ENCODE data around the gene AP3B1. TPM values are rescaled to one million over a fixed set of nuclear protein-coding genes. Genes with fewer than 3 reads are reported as not detected.

Gene AP3B1
- total RNA-seq, 1 experiment from 2014 or later, result 41.8 TPM

- no peaks in the 10 kb centered on the region for H4K20me1 ChIP-seq (ENCODE audit: control insufficient read depth, insufficient read depth, insufficient read length)
- H3K9me3 Mint-ChIP-seq, result no peaks in the 10 kb centered on the region
- H3K9me3 ChIP-seq (ENCODE audit: control insufficient read depth, low read depth, low read length), result no peaks in the 10 kb centered on the region
- no peak overlapping the region for H3K4ac ChIP-seq (ENCODE audit: low read depth, low read length)
- H3K27ac ChIP-seq (ENCODE audit: insufficient read length, low read depth, low read length), result no peak overlapping the region
- H2BK12ac ChIP-seq (ENCODE audit: insufficient read length, low read depth, low read length), result no peak overlapping the region
- H2BK15ac ChIP-seq (ENCODE audit: low read depth, low read length), result no peak overlapping the region
- H2BK5ac ChIP-seq (ENCODE audit: insufficient read length, low read length), result no peak overlapping the region
- H3K27me3 ChIP-seq (ENCODE audit: insufficient read depth, low read length), result no peaks in the 10 kb centered on the region
- H3K14ac ChIP-seq (ENCODE audit: insufficient read depth, low read length), result no peak overlapping the region
- no peak for TF ChIP-seq CTCF (conservative IDR thresholded peaks at IDR 0.05)
- H3K56ac ChIP-seq (ENCODE audit: insufficient read length, low read depth, low read length), result no peak overlapping the region
- H3K4me1 Mint-ChIP-seq, result peaks cover 50 to 51% of the 10 kb centered on the region in 2 experiments
- H3K23ac ChIP-seq (ENCODE audit: insufficient read length, low read depth, low read length), result no peak overlapping the region
- H3T11ph ChIP-seq (ENCODE audit: low read length), result no peak overlapping the region
- H3K36me3 Mint-ChIP-seq (ENCODE audit: insufficient read depth in 1 of 3, low read depth in 3 of 3), result peaks cover 0 to 4% (median 3%) of the 10 kb centered on the region in 3 experiments; a peak in 1 of 7 replicates
- no peak overlapping the region for H4K8ac ChIP-seq (replicated peaks; ENCODE audit: insufficient read length, low read depth, low read length)
- no peak for DNase-seq
- H3K4me3 Mint-ChIP-seq, result no peak overlapping the region
- no peak overlapping the region for H3K4me2 ChIP-seq (ENCODE audit: insufficient read depth, insufficient read length, low read length)
- peaks cover 6% of the 10 kb centered on the region for H3K79me1 ChIP-seq (ENCODE audit: insufficient read depth, low read depth, low read length, poor library complexity, severe bottlenecking)
- H3K27ac Mint-ChIP-seq, result no peak overlapping the region
- H2AK5ac ChIP-seq (ENCODE audit: insufficient read length, low read length), result no peak overlapping the region
- no peak overlapping the region for H4K91ac ChIP-seq (ENCODE audit: insufficient read length, low read depth, low read length)
- no peak overlapping the region for H2BK20ac ChIP-seq (ENCODE audit: low read depth, low read length, poor library complexity, severe bottlenecking)
- H2AFZ ChIP-seq (ENCODE audit: low read length), result no peak overlapping the region
- no peaks in the 10 kb centered on the region for H3K27me3 Mint-ChIP-seq (ENCODE audit: low read depth)
- H3K79me2 ChIP-seq (ENCODE audit: insufficient read depth, low read length), result peaks cover 2% of the 10 kb centered on the region; the same call in 1 of the 2 replicates
- H3K9ac ChIP-seq (ENCODE audit: extremely low read depth, insufficient read length, low read length), result no peak overlapping the region
- peaks cover 3% of the 10 kb centered on the region; the same call in 1 of the 2 replicates for H3K4me1 ChIP-seq (ENCODE audit: insufficient read depth, low read length)
- H3K18ac ChIP-seq (ENCODE audit: insufficient read length, low read depth, low read length), result no peak overlapping the region
- peaks cover 3% of the 10 kb centered on the region for H3K23me2 ChIP-seq (ENCODE audit: insufficient read length, low read depth, low read length, poor library complexity, severe bottlenecking)
- no peak overlapping the region for H2BK120ac ChIP-seq (ENCODE audit: low read depth, low read length, poor library complexity, severe bottlenecking)
- H4K5ac ChIP-seq (ENCODE audit: insufficient read length, low read depth, low read length), result no peak overlapping the region
- no CpG with 5 or more reads among the region's 1 CpG for WGBS (ENCODE audit: extremely low coverage, insufficient read length, low lambda C conversion rate)
Observed at GRCh38 chr5:78274540-78275197, 19.8 kb downstream of the AP3B1 start.

All from H9 (cell line).